ENCODE data around the gene PADI3.

DNA sequence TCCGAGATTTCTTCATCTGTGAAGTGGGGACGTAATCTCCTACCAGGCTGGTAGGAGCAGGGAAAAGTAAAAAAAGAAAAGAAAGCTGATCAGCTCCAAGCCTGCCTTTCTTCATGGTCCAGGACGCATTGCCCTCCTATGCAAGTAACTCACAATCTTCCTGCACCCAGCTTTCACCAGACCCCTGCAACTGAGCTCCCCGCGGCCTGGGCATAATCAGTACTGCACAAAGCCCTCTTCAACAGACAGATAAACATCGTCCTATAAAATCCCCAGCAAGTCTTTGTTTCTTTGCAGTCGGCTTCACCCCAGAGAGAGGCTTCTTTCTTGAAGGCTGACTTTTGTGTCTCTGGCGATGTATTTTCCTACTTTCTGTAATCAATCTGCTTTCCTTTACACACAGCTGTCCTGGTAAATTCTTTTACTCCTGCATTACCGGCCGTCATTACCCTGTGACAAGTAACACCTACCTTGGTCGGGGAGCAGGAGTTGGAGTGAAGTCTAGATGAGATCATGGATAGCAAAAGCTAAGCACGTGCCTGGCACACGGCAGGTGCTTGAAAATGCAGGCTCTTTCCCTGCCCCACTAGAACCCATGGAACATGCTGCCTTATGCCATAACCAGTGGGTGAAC lies 35.6 kb upstream of the PADI3 start:
- TF ChIP-seq CTCF (IDR thresholded peaks at IDR 0.05) (no peak), POLR2A (IDR thresholded peaks at IDR 0.05) (no peak), POLR2AphosphoS5 (IDR thresholded peaks at IDR 0.05) (no peak), EP300 (IDR thresholded peaks at IDR 0.05) (no peak)
